Activated naive CD8-positive, alpha-beta T cell treated with anti-CD3 and anti-CD28 coated beads, Interleukin-2, amount 50 U/mL, for 16 hours (primary cell): ENCODE measurements around the gene FOXF1.

Experiments
- DNase-seq: peaks from one replicate; pipeline ENCODE4 v3.0.0-alpha.2; 2020; ENCODE audit warnings: low read depth, low spot score

The FOXF1 gene

GRCh38 chr16:86517652-86518258, 7.4 kb downstream of the FOXF1 start:
- no peak for DNase-seq

GRCh38 chr16:86519007-86519648, 8.8 kb downstream of the FOXF1 start:
- no peak for DNase-seq

- no peak for DNase-seq
Measured at GRCh38 chr16:86519649-86520316, 9.5 kb downstream of the FOXF1 start.

- no peak for DNase-seq
Measured at GRCh38 chr16:86520317-86521210, 10.2 kb downstream of the FOXF1 start.

GRCh38 chr16:86521236-86522197, 11.2 kb downstream of the FOXF1 start:
- DNase-seq, result no peak

- no peak for DNase-seq
Measured at GRCh38 chr16:86522634-86523033, 12.3 kb downstream of the FOXF1 start.

GRCh38 chr16:86523166-86523740, 12.9 kb downstream of the FOXF1 start:
- DNase-seq, result no peak

- DNase-seq, result no peak
Measured at GRCh38 chr16:86524029-86524428, 13.7 kb downstream of the FOXF1 start.

- DNase-seq, result no peak
Measured at GRCh38 chr16:86525696-86526095, 15.4 kb downstream of the FOXF1 start.

- DNase-seq, result no peak
Measured at GRCh38 chr16:86527366-86527765, 17.0 kb downstream of the FOXF1 start.

GRCh38 chr16:86528061-86528929, 18.0 kb downstream of the FOXF1 start:
- DNase-seq, result no peak

- no peak for DNase-seq
Measured at GRCh38 chr16:86529160-86529559, 18.8 kb downstream of the FOXF1 start.

- DNase-seq, result no peak
Measured at GRCh38 chr16:86530251-86531190, 20.2 kb downstream of the FOXF1 start.

- DNase-seq, result no peak
Measured at GRCh38 chr16:86531191-86531545, 20.8 kb downstream of the FOXF1 start.

GRCh38 chr16:86531641-86532525, 21.6 kb downstream of the FOXF1 start:
- no peak for DNase-seq

GRCh38 chr16:86532526-86532815, 22.1 kb downstream of the FOXF1 start:
- no peak for DNase-seq

GRCh38 chr16:86533076-86533475, 22.7 kb downstream of the FOXF1 start:
- DNase-seq, result no peak
